Neural progenitor cell (in vitro differentiated cells): ENCODE results near the gene ANAPC5. TPM values are rescaled to one million over a fixed set of nuclear protein-coding genes. Genes with fewer than 3 reads are reported as not detected.
A peak's percentile ranks its signal among the peaks of the same experiment; 100 is the strongest.

Source experiments
- DNase-seq: peaks from one replicate; pipeline ENCODE4 v3.0.0-alpha.2; 2016; ENCODE audit warnings: low spot score
- H2AFZ ChIP-seq: fragments of 200-600 bp; sonication (generic); replicated peaks from 2 replicates; pipeline ENCODE4 v1.6.1; 2016; ENCODE audit warnings: antibody characterized with exemption
- H3F3A ChIP-seq: fragments of 200-600 bp; sonication (generic); 2 replicates; pipeline ENCODE4 v1.6.1; 2016; ENCODE audit warnings: antibody characterized with exemption, low read depth
- H3K27ac ChIP-seq: fragments of 200-600 bp; sonication (generic); 2 replicates; pipeline ENCODE4 v1.5.1; 2016; ENCODE audit warnings: mild to moderate bottlenecking
- H3K27me3 ChIP-seq: fragments of 200-600 bp; sonication (generic); 2 replicates; pipeline ENCODE4 v1.6.1; 2016; ENCODE audit warnings: mild to moderate bottlenecking, moderate library complexity
- H3K36me3 ChIP-seq: fragments of 200-600 bp; sonication (generic); 2 replicates; pipeline ENCODE4 v1.5.1; 2016
- H3K4me1 ChIP-seq: fragments of 200-600 bp; sonication (generic); 2 replicates; pipeline ENCODE4 v1.6.1; 2016; ENCODE audit warnings: mixed run types
- H3K4me2 ChIP-seq: fragments of 200-600 bp; sonication (generic); 2 replicates; pipeline ENCODE4 v1.6.1; 2016
- H3K4me3 ChIP-seq: fragments of 200-600 bp; sonication (generic); 2 replicates; pipeline ENCODE4 v1.5.1; 2016
- H3K79me2 ChIP-seq: fragments of 200-600 bp; sonication (generic); 2 replicates; pipeline ENCODE4 v1.6.1; 2016; ENCODE audit warnings: low read depth
- H3K9ac ChIP-seq: fragments of 200-600 bp; sonication (generic); 2 replicates; pipeline ENCODE4 v1.6.1; 2016
- H3K9me3 ChIP-seq: fragments of 200-600 bp; sonication (generic); 2 replicates; pipeline ENCODE4 v1.5.1; 2016; ENCODE audit warnings: low read depth
- H4K20me1 ChIP-seq: fragments of 200-600 bp; sonication (generic); 2 replicates; pipeline ENCODE4 v1.6.1; 2016; ENCODE audit warnings: low read depth
- H3K27ac Mint-ChIP-seq: 3 replicates; pipeline ENCODE4 v1.8.0; 2021; ENCODE audit warnings: mixed read lengths
- H3K27me3 Mint-ChIP-seq: 2 replicates; pipeline ENCODE4 v1.8.0; 2022; ENCODE audit warnings: low read depth, mild to moderate bottlenecking, inconsistent platforms, moderate library complexity, mixed read lengths; ENCODE audit not compliant: insufficient read depth
- H3K36me3 Mint-ChIP-seq: 3 replicates; pipeline ENCODE4 v1.8.0; 2021; ENCODE audit warnings: mixed read lengths
- H3K4me1 Mint-ChIP-seq: 3 replicates; pipeline ENCODE4 v1.8.0; 2021; ENCODE audit warnings: mixed read lengths
- H3K4me3 Mint-ChIP-seq: 3 replicates; pipeline ENCODE4 v1.8.0; 2021; ENCODE audit warnings: mild to moderate bottlenecking, moderate library complexity, mixed read lengths
- H3K9me3 Mint-ChIP-seq: 3 replicates; pipeline ENCODE4 v1.8.0; 2020; ENCODE audit warnings: mixed read lengths
- EZH2 ChIP-seq: fragments of 200-600 bp; sonication (generic); IDR thresholded peaks from 2 replicates; pipeline ENCODE4 v1.6.1; 2017; ENCODE audit warnings: antibody characterized with exemption, mild to moderate bottlenecking, moderate library complexity
- EZH2phosphoT487 ChIP-seq: fragments of 200-600 bp; sonication (generic); IDR thresholded peaks from 2 replicates; pipeline ENCODE4 v1.6.1; 2017; ENCODE audit warnings: antibody characterized with exemption
- total RNA-seq: library from RNA; depleted of rRNA; stranded (reverse); fragments of >200 nt; gene quantifications from 2 replicates; pipeline ENCODE4 v1.2.3, GENCODE V29; 2015; ENCODE audit warnings: low replicate concordance
- TF ChIP-seq, protein P1 (sequence below): fragments of 200-600 bp; sonication (generic); IDR thresholded peaks from 2 replicates; pipeline ENCODE4 v1.5.1; 2017; ENCODE audit warnings: antibody characterized with exemption, mild to moderate bottlenecking

The ANAPC5 gene, protein sequence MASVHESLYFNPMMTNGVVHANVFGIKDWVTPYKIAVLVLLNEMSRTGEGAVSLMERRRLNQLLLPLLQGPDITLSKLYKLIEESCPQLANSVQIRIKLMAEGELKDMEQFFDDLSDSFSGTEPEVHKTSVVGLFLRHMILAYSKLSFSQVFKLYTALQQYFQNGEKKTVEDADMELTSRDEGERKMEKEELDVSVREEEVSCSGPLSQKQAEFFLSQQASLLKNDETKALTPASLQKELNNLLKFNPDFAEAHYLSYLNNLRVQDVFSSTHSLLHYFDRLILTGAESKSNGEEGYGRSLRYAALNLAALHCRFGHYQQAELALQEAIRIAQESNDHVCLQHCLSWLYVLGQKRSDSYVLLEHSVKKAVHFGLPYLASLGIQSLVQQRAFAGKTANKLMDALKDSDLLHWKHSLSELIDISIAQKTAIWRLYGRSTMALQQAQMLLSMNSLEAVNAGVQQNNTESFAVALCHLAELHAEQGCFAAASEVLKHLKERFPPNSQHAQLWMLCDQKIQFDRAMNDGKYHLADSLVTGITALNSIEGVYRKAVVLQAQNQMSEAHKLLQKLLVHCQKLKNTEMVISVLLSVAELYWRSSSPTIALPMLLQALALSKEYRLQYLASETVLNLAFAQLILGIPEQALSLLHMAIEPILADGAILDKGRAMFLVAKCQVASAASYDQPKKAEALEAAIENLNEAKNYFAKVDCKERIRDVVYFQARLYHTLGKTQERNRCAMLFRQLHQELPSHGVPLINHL
- total RNA-seq: 143 and 190 TPM in 2 replicates

DNA sequence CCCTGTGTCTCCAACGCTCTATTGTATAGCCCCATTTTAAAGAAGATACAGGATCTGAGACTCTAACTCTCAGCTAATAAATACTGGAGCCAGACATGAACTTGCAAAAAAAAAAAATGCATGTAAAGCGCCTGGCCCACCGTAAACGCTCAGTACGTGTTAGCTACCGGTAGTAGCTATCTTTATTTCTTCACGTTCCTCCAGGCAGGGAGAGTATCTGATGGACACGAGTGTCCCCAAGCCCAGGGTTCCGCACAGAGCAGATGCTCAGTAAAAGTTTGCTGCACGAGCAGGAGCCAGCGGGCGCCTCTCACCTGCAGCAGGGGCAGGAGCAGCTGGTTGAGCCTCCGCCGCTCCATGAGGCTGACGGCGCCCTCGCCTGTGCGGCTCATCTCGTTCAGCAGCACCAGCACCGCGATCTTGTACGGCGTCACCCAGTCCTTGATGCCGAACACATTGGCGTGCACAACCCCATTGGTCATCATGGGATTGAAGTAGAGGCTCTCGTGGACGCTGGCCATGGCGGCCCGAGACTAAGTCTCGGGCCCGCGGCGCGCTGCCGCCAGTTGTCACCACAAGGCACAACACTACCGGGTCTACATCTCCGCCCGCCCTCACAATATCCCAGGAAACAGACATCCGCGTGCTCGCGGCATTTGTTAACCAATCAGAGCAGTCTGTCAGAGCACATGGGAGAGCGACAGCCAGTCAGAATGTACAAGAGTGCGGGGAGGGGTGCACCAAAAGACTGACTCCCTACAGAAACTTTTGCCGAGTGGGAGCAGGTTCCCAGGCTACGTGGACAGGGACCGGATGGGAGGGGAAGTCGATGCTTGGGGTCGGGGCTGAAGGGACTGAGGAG, at the start of gene ANAPC5:
ANAPC5 (minus strand) TSS at position 592 of the 862 bp plus-strand sequence; CDS start at position 521, 71 bp downstream.
- peak; percentile 96 for DNase-seq
- Histone ChIP-seq H2AFZ (peak within 1 kb of the TSS; percentile 58), H3K4me2 (peak within 1 kb of the TSS; percentile 84), H3F3A (peaks cover 17% of the 10 kb centered on the region), H3K36me3 (peaks cover under 1% of the 10 kb centered on the region), H3K9me3 (no peaks in the 10 kb centered on the region), H3K27ac (peak within 1 kb of the TSS; percentile 69), H3K4me1 (peaks cover 4% of the 10 kb centered on the region), H4K20me1 (no peaks in the 10 kb centered on the region), H3K4me3 (peak within 1 kb of the TSS; percentile 74), H3K27me3 (no peaks in the 10 kb centered on the region), H3K79me2 (peaks cover 41% of the 10 kb centered on the region), H3K9ac (peak within 1 kb of the TSS; percentile 68)
- H3K4me3 Mint-ChIP-seq: peak within 1 kb of the TSS; percentile 99
- H3K27ac Mint-ChIP-seq: peak within 1 kb of the TSS; percentile 96
- H3K9me3 Mint-ChIP-seq: no peaks in the 10 kb centered on the region
- no peak for TF ChIP-seq EZH2
- TF ChIP-seq, protein P1, sequence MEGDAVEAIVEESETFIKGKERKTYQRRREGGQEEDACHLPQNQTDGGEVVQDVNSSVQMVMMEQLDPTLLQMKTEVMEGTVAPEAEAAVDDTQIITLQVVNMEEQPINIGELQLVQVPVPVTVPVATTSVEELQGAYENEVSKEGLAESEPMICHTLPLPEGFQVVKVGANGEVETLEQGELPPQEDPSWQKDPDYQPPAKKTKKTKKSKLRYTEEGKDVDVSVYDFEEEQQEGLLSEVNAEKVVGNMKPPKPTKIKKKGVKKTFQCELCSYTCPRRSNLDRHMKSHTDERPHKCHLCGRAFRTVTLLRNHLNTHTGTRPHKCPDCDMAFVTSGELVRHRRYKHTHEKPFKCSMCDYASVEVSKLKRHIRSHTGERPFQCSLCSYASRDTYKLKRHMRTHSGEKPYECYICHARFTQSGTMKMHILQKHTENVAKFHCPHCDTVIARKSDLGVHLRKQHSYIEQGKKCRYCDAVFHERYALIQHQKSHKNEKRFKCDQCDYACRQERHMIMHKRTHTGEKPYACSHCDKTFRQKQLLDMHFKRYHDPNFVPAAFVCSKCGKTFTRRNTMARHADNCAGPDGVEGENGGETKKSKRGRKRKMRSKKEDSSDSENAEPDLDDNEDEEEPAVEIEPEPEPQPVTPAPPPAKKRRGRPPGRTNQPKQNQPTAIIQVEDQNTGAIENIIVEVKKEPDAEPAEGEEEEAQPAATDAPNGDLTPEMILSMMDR: no peak
- no peak for TF ChIP-seq EZH2phosphoT487
- peaks cover 3% of the 10 kb centered on the region for H3K27me3 Mint-ChIP-seq
- H3K4me1 Mint-ChIP-seq: peaks cover 11% of the 10 kb centered on the region
- peaks cover 2% of the 10 kb centered on the region for H3K36me3 Mint-ChIP-seq

DNA sequence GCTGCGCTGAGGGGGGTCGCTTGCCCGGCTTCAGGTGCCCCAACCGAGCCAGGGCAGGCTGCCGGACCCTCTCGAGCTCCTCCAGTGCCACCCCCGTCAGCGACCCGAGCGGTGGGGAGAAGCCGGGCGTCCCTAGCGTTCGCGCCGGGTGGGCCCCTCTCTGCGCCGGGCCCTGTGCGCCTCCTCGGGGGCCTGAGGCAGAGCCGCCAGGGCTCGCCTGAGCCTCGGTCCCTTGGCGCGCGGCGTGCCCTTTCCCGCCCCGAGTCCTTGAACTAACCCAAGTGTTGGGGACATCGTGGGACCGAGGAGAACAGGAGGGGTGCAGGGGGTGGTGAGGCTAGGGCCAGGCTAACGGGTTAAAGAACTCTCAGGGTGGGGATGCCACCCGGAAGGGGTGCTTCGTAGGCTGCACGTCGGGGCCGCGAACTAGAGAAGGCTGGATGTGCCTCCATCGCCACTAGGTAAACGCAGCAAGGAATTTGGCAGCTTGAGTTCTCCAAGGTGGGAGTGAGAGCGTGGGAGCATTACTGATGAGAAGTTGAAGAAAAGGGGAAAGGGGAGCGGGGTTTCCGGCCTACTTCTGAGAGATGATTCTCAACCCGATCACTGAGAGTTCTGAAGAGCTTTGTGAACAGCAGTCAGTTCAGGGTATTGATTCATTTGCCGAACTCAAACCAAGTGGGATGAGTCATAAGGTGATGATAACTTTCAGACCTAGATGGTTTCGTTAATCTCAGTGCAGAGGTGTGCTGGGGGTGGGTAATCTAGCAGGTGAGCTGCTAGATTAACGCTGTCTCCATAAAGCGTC, 48.3 kb upstream of the ANAPC5 start:
- H3K27ac ChIP-seq: peak overlapping the region; percentile 1

More for the DNA sequence above, 48.3 kb upstream of the ANAPC5 start:
- no peaks in the 10 kb centered on the region for H3K36me3 ChIP-seq
- peak overlapping the region; percentile 7 for H2AFZ ChIP-seq
- no peaks in the 10 kb centered on the region for H3K27me3 ChIP-seq
- H3K4me2 ChIP-seq: peak overlapping the region; percentile 90
- Mint-ChIP-seq H3K4me3 (peak overlapping the region; percentile 96), H3K4me1 (peaks cover 24% of the 10 kb centered on the region), H3K27ac (no peak overlapping the region), H3K27me3 (peaks cover 2% of the 10 kb centered on the region), H3K9me3 (peaks cover 2% of the 10 kb centered on the region), H3K36me3 (peaks cover 2% of the 10 kb centered on the region)
- peaks cover 24% of the 10 kb centered on the region for H3K4me1 ChIP-seq
- peak overlapping the region; percentile 64 for H3K4me3 ChIP-seq
- no peak for TF ChIP-seq EZH2phosphoT487
- no peak for TF ChIP-seq EZH2
- TF ChIP-seq, protein P1: no peak
- peak overlapping the region; percentile 59 for H3K9ac ChIP-seq
- H4K20me1 ChIP-seq: peaks cover 22% of the 10 kb centered on the region
- DNase-seq: peak; percentile 60
- H3F3A ChIP-seq: peaks cover 20% of the 10 kb centered on the region
- H3K79me2 ChIP-seq: peaks cover 63% of the 10 kb centered on the region
- H3K9me3 ChIP-seq: no peaks in the 10 kb centered on the region
